Measurements from ENCODE around the gene EVI2A.

The EVI2A gene

DNA sequence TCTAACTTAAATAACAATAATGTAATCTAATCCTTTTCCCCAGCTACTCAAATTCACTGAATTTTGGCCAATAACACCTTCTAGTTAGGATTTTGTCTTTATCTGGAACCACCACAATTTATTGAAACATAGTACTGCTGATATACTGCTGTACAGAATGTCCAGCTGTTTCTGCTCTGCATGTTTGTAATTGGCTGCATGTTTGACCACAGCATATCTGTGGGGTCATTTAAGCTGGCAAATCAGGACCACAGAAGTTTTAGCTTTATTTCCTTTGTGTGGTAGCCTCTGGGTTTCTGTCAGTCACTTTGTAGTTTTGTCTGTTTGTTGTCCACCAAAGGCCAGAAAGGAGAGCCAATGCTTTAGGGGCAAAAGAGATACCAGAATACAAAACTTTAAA is 47.8 kb upstream of the EVI2A start:
- Histone ChIP-seq H3K4me1 (ENCODE audit: control insufficient read depth, insufficient read depth, low read length) (0 out of 2 replicates have a peak, but pooled peaks cover 8% of the 10 kb centered on the region), H3K9me3 (ENCODE audit: control insufficient read depth, insufficient read depth, low read depth, low read length) (no peaks in the 10 kb centered on the region), H3K27ac (ENCODE audit: extremely low read depth, low read depth, low read length) (0 out of 2 replicates have a peak overlapping the region, but pooled peaks have one; percentile 26), H3K4me3 (ENCODE audit: low read depth, low read length) (no peak overlapping the region), H3K36me3 (ENCODE audit: control insufficient read depth in 2 of 2, insufficient read depth in 1 of 2, low read length in 2 of 2) (peaks cover 26 to 28% of the 10 kb centered on the region in 2 experiments)
- TF ChIP-seq ZNF776 (tag by site-specific recombination; IDR thresholded peaks at IDR 0.05; ENCODE audit: borderline replicate concordance), result no peak
- ChIA-PET POLR2A (no interaction called here), CTCF (interaction anchor here (0.5 to 0.8 kb wide), 3 partner anchors 19 to 153 kb away, joined by 3 to 7 read pairs (median 3); no protein-coding TSS in a partner anchor)

DNA sequence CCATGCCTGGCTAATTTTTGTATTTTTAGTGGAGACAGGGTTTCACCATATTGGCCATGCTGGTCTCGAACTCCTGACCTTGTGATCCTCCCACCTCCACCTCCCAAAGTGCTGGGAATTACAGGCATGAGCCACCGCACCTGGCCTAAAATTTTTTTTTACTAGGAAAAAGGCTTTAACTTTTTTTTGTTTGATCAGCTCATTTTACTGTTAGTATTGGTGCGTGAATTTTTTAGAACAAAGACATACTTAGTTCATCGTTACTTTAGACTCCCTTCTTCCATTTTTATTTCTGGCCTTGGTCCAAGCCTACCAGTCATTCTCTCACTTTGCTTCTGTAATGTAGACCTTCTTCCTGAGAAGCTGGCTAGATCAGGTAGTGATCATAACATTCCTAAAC is 44.7 kb upstream of the EVI2A start:
- Histone ChIP-seq H3K36me3 (ENCODE audit: control insufficient read depth in 2 of 2, insufficient read depth in 1 of 2, low read length in 2 of 2) (peaks cover 28 to 33% of the 10 kb centered on the region in 2 experiments), H3K4me3 (ENCODE audit: low read depth, low read length) (no peak overlapping the region), H3K4me1 (ENCODE audit: control insufficient read depth, insufficient read depth, low read length) (no peaks in the 10 kb centered on the region), H3K27ac (ENCODE audit: extremely low read depth, low read depth, low read length) (no peak overlapping the region), H3K9me3 (ENCODE audit: control insufficient read depth, insufficient read depth, low read depth, low read length) (no peaks in the 10 kb centered on the region)
- no peak for TF ChIP-seq ZNF157 (tag by site-specific recombination; IDR thresholded peaks at IDR 0.05)
- TF ChIP-seq, protein P1, sequence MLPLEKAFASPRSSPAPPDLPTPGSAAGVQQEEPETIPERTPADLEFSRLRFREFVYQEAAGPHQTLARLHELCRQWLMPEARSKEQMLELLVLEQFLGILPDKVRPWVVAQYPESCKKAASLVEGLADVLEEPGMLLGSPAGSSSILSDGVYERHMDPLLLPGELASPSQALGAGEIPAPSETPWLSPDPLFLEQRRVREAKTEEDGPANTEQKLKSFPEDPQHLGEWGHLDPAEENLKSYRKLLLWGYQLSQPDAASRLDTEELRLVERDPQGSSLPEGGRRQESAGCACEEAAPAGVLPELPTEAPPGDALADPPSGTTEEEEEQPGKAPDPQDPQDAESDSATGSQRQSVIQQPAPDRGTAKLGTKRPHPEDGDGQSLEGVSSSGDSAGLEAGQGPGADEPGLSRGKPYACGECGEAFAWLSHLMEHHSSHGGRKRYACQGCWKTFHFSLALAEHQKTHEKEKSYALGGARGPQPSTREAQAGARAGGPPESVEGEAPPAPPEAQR (tag by site-specific recombination; IDR thresholded peaks at IDR 0.05), result no peak
- TF ChIP-seq ZBTB48 (tag by site-specific recombination; IDR thresholded peaks at IDR 0.05), result no peak
- no peak for TF ChIP-seq ZNF138 (tag by site-specific recombination; IDR thresholded peaks at IDR 0.05; ENCODE audit: borderline replicate concordance)
- no peak for TF ChIP-seq ZNF48 (tag by site-specific recombination; IDR thresholded peaks at IDR 0.05)
- no peak for TF ChIP-seq ZNF660 (tag by site-specific recombination; IDR thresholded peaks at IDR 0.05)
- TF ChIP-seq ZNF354C (tag by site-specific recombination; IDR thresholded peaks at IDR 0.05; ENCODE audit: borderline replicate concordance, low read depth), result no peak
- TF ChIP-seq ZNF768 (tag by site-specific recombination; IDR thresholded peaks at IDR 0.05), result no peak
- TF ChIP-seq, protein P2, sequence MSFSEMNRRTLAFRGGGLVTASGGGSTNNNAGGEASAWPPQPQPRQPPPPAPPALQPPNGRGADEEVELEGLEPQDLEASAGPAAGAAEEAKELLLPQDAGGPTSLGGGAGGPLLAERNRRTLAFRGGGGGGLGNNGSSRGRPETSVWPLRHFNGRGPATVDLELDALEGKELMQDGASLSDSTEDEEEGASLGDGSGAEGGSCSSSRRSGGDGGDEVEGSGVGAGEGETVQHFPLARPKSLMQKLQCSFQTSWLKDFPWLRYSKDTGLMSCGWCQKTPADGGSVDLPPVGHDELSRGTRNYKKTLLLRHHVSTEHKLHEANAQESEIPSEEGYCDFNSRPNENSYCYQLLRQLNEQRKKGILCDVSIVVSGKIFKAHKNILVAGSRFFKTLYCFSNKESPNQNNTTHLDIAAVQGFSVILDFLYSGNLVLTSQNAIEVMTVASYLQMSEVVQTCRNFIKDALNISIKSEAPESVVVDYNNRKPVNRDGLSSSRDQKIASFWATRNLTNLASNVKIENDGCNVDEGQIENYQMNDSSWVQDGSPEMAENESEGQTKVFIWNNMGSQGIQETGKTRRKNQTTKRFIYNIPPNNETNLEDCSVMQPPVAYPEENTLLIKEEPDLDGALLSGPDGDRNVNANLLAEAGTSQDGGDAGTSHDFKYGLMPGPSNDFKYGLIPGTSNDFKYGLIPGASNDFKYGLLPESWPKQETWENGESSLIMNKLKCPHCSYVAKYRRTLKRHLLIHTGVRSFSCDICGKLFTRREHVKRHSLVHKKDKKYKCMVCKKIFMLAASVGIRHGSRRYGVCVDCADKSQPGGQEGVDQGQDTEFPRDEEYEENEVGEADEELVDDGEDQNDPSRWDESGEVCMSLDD (tag by site-specific recombination; IDR thresholded peaks at IDR 0.05), result no peak
- ChIA-PET POLR2A (no interaction called here), CTCF (interaction anchor here (0.6 to 1.6 kb wide), 2 partner anchors 150 to 854 kb away, joined by 3 to 5 read pairs; no protein-coding TSS in a partner anchor)

DNA sequence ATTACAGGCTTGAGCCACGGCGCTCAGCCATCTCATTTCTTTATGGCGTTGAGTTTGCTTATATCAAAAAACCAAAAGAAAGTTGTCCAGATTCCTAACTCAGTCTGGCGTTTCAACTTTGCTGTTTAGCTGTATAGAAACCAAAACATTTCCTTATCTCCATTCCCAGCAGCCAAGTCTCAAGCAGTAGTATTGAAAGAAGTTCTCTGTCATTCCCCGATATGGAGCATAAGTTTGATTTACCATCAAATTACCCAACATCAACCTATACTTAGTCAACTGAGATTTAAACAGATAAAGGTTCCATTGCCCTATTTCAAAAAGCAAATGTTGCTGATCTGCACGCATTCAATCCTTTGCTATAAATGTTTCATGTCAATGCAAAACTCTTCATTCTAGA is 42.6 kb upstream of the EVI2A start:
- CTCF ChIA-PET, result interaction anchor here (0.6 kb wide), 1 partner anchor 1573 kb away, joined by 4 read pairs; no protein-coding TSS in a partner anchor
- H3K4me1 ChIP-seq (ENCODE audit: control insufficient read depth, insufficient read depth, low read length), result no peaks in the 10 kb centered on the region
- peaks cover 43 to 48% of the 10 kb centered on the region in 2 experiments for H3K36me3 ChIP-seq (ENCODE audit: control insufficient read depth in 2 of 2, insufficient read depth in 1 of 2, low read length in 2 of 2)

DNA sequence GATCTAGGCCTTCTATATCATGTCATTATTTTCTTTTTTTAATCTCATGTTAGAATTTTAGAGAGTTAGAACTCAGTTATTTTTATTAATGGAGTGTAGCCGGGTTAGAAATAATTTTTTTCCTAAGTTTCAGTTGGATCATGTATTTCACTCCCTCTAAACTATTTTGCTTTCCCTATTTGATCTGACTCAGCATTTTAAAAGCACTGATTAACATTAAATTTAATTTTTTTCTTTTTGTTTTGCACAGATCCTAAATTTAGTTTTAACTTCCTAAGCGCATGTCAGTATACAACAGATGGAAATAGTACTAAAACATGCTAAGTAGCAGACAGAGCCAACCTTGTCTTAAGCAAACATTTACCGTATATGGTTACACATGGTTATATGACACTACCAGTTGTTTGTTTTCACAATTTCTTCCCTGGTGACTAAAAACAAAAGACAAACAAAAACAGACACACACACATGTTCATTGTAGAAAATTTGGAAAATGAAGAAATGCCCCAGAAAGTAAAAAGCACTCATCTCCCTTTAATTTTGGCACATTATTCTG is 36.5 kb upstream of the EVI2A start:
- H3K9me3 ChIP-seq (ENCODE audit: control insufficient read depth, insufficient read depth, low read depth, low read length), result no peaks in the 10 kb centered on the region
- ChIA-PET POLR2A (no interaction called here), CTCF (no interaction called here)
- H3K27ac ChIP-seq (ENCODE audit: extremely low read depth, low read depth, low read length), result no peak overlapping the region
- H3K36me3 ChIP-seq (ENCODE audit: control insufficient read depth in 2 of 2, insufficient read depth in 1 of 2, low read length in 2 of 2), result peaks cover 49 to 71% of the 10 kb centered on the region in 2 experiments
- H3K4me3 ChIP-seq (ENCODE audit: low read depth, low read length), result no peak overlapping the region
- no peaks in the 10 kb centered on the region for H3K4me1 ChIP-seq (ENCODE audit: control insufficient read depth, insufficient read depth, low read length)
- no peak for TF ChIP-seq ZNF10 (tag by site-specific recombination; IDR thresholded peaks at IDR 0.05)
- TF ChIP-seq, protein P3, sequence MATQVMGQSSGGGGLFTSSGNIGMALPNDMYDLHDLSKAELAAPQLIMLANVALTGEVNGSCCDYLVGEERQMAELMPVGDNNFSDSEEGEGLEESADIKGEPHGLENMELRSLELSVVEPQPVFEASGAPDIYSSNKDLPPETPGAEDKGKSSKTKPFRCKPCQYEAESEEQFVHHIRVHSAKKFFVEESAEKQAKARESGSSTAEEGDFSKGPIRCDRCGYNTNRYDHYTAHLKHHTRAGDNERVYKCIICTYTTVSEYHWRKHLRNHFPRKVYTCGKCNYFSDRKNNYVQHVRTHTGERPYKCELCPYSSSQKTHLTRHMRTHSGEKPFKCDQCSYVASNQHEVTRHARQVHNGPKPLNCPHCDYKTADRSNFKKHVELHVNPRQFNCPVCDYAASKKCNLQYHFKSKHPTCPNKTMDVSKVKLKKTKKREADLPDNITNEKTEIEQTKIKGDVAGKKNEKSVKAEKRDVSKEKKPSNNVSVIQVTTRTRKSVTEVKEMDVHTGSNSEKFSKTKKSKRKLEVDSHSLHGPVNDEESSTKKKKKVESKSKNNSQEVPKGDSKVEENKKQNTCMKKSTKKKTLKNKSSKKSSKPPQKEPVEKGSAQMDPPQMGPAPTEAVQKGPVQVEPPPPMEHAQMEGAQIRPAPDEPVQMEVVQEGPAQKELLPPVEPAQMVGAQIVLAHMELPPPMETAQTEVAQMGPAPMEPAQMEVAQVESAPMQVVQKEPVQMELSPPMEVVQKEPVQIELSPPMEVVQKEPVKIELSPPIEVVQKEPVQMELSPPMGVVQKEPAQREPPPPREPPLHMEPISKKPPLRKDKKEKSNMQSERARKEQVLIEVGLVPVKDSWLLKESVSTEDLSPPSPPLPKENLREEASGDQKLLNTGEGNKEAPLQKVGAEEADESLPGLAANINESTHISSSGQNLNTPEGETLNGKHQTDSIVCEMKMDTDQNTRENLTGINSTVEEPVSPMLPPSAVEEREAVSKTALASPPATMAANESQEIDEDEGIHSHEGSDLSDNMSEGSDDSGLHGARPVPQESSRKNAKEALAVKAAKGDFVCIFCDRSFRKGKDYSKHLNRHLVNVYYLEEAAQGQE (tag by site-specific recombination; IDR thresholded peaks at IDR 0.05), result no peak
- TF ChIP-seq, protein P4, sequence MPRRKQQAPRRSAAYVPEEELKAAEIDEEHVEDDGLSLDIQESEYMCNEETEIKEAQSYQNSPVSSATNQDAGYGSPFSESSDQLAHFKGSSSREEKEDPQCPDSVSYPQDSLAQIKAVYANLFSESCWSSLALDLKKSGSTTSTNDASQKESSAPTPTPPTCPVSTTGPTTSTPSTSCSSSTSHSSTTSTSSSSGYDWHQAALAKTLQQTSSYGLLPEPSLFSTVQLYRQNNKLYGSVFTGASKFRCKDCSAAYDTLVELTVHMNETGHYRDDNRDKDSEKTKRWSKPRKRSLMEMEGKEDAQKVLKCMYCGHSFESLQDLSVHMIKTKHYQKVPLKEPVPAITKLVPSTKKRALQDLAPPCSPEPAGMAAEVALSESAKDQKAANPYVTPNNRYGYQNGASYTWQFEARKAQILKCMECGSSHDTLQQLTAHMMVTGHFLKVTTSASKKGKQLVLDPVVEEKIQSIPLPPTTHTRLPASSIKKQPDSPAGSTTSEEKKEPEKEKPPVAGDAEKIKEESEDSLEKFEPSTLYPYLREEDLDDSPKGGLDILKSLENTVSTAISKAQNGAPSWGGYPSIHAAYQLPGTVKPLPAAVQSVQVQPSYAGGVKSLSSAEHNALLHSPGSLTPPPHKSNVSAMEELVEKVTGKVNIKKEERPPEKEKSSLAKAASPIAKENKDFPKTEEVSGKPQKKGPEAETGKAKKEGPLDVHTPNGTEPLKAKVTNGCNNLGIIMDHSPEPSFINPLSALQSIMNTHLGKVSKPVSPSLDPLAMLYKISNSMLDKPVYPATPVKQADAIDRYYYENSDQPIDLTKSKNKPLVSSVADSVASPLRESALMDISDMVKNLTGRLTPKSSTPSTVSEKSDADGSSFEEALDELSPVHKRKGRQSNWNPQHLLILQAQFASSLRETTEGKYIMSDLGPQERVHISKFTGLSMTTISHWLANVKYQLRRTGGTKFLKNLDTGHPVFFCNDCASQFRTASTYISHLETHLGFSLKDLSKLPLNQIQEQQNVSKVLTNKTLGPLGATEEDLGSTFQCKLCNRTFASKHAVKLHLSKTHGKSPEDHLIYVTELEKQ (tag by site-specific recombination; IDR thresholded peaks at IDR 0.05; ENCODE audit: borderline replicate concordance), result no peak
- TF ChIP-seq ZNF146 (tag by site-specific recombination; IDR thresholded peaks at IDR 0.05), result no peak
- TF ChIP-seq BCL11A (tag by site-specific recombination; IDR thresholded peaks at IDR 0.05; ENCODE audit: low read depth), result no peak
- TF ChIP-seq ZNF521 (tag by site-specific recombination; IDR thresholded peaks at IDR 0.05), result no peak

More for the DNA sequence above, 42.6 kb upstream of the EVI2A start:
- Histone ChIP-seq H3K9me3 (ENCODE audit: control insufficient read depth, insufficient read depth, low read depth, low read length) (no peaks in the 10 kb centered on the region), H3K27ac (ENCODE audit: extremely low read depth, low read depth, low read length) (no peak overlapping the region), H3K4me3 (ENCODE audit: low read depth, low read length) (no peak overlapping the region)
- POLR2A ChIA-PET, result no interaction called here
- no peak for TF ChIP-seq ZNF221 (tag by site-specific recombination; IDR thresholded peaks at IDR 0.05; ENCODE audit: borderline replicate concordance)

Measured in HEK293 (cell line).